Progenitor cell of endocrine pancreas (in vitro differentiated cells): ENCODE measurements around the gene C19orf85. TPM values are rescaled to one million over a fixed set of nuclear protein-coding genes. Genes with fewer than 3 reads are reported as not detected.
A peak's percentile ranks its signal among the peaks of the same experiment; 100 is the strongest.

Experiments used
- DNase-seq: peaks from one replicate; pipeline ENCODE4 v3.0.0; 2021; ENCODE audit warnings: low spot score; ENCODE audit not compliant: unreplicated experiment
- H3K27ac Mint-ChIP-seq: 2 replicates; pipeline ENCODE4 v1.8.0; 2021; ENCODE audit warnings: mild to moderate bottlenecking, moderate library complexity, mixed read lengths
- H3K27me3 Mint-ChIP-seq: 2 replicates; pipeline ENCODE4 v1.8.0; 2021; ENCODE audit warnings: mixed read lengths
- H3K36me3 Mint-ChIP-seq: 2 replicates; pipeline ENCODE4 v1.8.0; 2022; ENCODE audit warnings: mixed read lengths; ENCODE audit not compliant: insufficient read depth
- H3K4me1 Mint-ChIP-seq: 2 replicates; pipeline ENCODE4 v1.8.0; 2021; ENCODE audit warnings: low read depth, mixed read lengths
- H3K4me3 Mint-ChIP-seq: 2 replicates; pipeline ENCODE4 v1.8.0; 2021; ENCODE audit warnings: low read depth, mild to moderate bottlenecking, moderate library complexity, mixed read lengths
- H3K9me3 Mint-ChIP-seq: 2 replicates; pipeline ENCODE4 v1.8.0; 2021; ENCODE audit warnings: low read depth, mixed read lengths
- CTCF ChIP-seq: fragments of 200-600 bp; sonication (generic); IDR thresholded peaks from one replicate; pipeline ENCODE4 v1.5.0; 2021; ENCODE audit warnings: antibody characterized with exemption, mild to moderate bottlenecking; ENCODE audit not compliant: unreplicated experiment
- total RNA-seq: library from RNA; stranded (reverse); gene quantifications from 2 replicates; pipeline ENCODE4 v1.2.1, GENCODE V29; 2021

C19orf85 gene
- total RNA-seq, 1 donor from 2014 or later, result not detected

GRCh38 chr19:55481794-55482155, 17.2 kb upstream of the C19orf85 start:
- Mint-ChIP-seq H3K4me1 (peaks cover 17% of the 10 kb centered on the region), H3K27me3 (no peaks in the 10 kb centered on the region), H3K4me3 (no peak overlapping the region), H3K27ac (no peak overlapping the region), H3K9me3 (no peaks in the 10 kb centered on the region), H3K36me3 (peaks cover 6% of the 10 kb centered on the region)
- TF ChIP-seq CTCF, result no peak
- DNase-seq, result no peak

- H3K4me1 Mint-ChIP-seq, result peaks cover 17% of the 10 kb centered on the region
- H3K4me3 Mint-ChIP-seq, result no peak overlapping the region
- peaks cover 6% of the 10 kb centered on the region for H3K36me3 Mint-ChIP-seq
- TF ChIP-seq CTCF, result no peak
- H3K9me3 Mint-ChIP-seq, result no peaks in the 10 kb centered on the region
- H3K27ac Mint-ChIP-seq, result no peak overlapping the region
- no peaks in the 10 kb centered on the region for H3K27me3 Mint-ChIP-seq
- no peak for DNase-seq
Observed at GRCh38 chr19:55481148-55481793, 16.7 kb upstream of the C19orf85 start.

GRCh38 chr19:55479451-55480230, 15.1 kb upstream of the C19orf85 start:
- DNase-seq, result no peak
- no peak for TF ChIP-seq CTCF
- peak overlapping the region; percentile 42 for H3K4me3 Mint-ChIP-seq
- peaks cover 6% of the 10 kb centered on the region for H3K36me3 Mint-ChIP-seq
- H3K27me3 Mint-ChIP-seq, result no peaks in the 10 kb centered on the region
- H3K4me1 Mint-ChIP-seq, result peaks cover 12% of the 10 kb centered on the region
- no peaks in the 10 kb centered on the region for H3K9me3 Mint-ChIP-seq
- H3K27ac Mint-ChIP-seq, result peak overlapping the region; percentile 59

- peak overlapping the region; percentile 42 for H3K4me3 Mint-ChIP-seq
- H3K27me3 Mint-ChIP-seq, result no peaks in the 10 kb centered on the region
- peak overlapping the region; percentile 59 for H3K27ac Mint-ChIP-seq
- no peak for TF ChIP-seq CTCF
- H3K9me3 Mint-ChIP-seq, result no peaks in the 10 kb centered on the region
- peaks cover 6% of the 10 kb centered on the region for H3K36me3 Mint-ChIP-seq
- no peak for DNase-seq
- peaks cover 12% of the 10 kb centered on the region for H3K4me1 Mint-ChIP-seq
Observed at GRCh38 chr19:55479045-55479444, 14.5 kb upstream of the C19orf85 start.

GRCh38 chr19:55478364-55478763, 13.8 kb upstream of the C19orf85 start:
- peak overlapping the region; percentile 65 for H3K27ac Mint-ChIP-seq
- no peak for TF ChIP-seq CTCF
- peaks cover 6% of the 10 kb centered on the region for H3K36me3 Mint-ChIP-seq
- no peaks in the 10 kb centered on the region for H3K9me3 Mint-ChIP-seq
- no peak for DNase-seq
- peak overlapping the region; percentile 90 for H3K4me3 Mint-ChIP-seq
- H3K4me1 Mint-ChIP-seq, result peaks cover 12% of the 10 kb centered on the region
- H3K27me3 Mint-ChIP-seq, result no peaks in the 10 kb centered on the region
